Stimulated activated CD4-positive, alpha-beta T cell treated with anti-CD3 and anti-CD28 coated beads, Interleukin-1b, Interleukin-23, amount 100 ng/mL, for 48 hours (primary cell): Measurements from ENCODE around the gene KIAA0825.
"Not testable (repeated sequence)": the region's sequence is repeated elsewhere in the genome, so short reads cannot be mapped to it uniquely, and the experiment has no call there.

Experiments used
- DNase-seq: peaks from one replicate; pipeline ENCODE4 v3.0.0-alpha.2; 2020

The KIAA0825 gene

GRCh38 chr5:94217745-94218144 is 400.7 kb downstream of the KIAA0825 start:
- DNase-seq = no peak

DNA sequence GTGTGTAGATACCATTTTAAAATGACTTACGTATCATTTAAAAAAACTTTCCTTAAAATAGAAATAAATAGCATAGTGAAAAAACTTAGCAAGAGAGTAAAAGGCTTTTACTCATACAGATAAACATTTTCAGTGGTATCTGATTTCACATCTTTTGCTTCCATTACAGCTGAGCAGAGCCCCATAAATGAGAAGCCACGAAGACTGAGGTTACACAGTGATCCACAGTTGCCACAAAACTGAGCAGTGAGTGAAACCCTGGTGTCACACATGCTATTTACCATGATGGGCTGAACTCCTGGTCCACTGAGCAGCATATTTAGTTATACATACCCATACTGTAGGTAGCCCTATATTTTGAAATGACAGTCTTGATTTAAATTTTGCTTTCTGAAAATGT is 401.2 kb downstream of the KIAA0825 start:
- no peak for DNase-seq

DNA sequence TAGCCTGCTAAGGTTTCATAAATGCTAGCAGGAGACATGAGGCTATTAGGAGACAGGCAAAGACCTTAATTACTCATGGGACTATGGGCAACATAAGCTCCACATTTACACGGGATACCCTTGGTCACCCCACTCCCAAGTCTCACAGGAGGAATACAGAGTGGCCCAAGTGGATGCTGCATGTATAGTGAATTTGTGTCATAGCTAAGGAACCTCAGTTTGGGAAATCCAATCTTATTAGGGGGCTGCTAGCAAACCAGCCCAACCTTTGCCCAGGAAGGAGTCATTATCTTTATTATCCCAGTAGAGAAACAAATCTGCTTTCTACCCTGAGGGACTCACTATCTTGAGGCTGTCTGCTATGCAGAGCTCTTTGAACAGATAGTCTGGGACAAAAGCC is 405.9 kb downstream of the KIAA0825 start:
- no peak for DNase-seq

DNA sequence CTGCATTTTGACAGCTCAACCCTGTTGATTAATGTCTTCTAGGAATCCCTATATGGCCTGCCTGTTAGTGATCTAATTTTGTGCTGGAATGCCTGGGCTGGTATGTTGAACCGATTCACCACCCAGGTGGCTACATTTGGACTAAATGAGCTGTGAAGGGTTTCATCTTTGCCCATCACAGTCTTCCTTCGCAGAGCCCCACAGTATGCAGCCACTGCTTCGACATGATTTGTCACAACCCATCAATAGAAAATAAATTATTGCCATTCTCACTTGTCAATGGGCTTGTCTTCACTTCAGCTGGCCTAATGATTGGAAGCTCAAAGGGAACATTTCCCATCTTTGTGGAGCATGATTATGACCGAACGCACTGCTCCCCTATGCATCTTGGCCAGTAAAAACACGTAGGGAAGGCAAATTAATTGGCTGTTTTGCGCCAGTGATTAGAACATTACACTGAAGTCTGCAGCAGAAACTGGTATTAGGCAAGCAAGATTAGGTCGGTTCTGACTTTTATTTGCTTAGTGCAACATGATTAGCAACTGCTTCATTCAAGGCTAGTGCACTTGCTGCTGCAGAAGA is 408.5 kb downstream of the KIAA0825 start:
- DNase-seq = no peak

DNA sequence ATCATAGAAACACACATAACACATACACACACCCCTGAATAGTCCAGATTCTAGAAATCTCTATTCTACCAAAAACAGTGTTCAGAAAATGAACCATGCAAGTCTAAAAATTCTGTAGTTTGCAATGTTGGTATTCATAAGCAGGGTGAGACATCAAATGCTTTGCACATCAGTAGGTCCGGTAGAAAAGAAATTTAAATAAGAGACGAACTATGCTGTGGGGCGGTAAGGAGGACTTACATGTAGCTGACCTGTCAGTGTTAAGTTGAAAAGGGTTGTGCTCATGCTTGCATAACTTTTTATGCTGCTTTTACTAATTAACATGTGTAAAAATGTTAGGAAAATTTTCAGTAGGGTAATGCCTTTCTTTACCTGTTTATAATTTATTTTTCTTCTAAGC is 409.1 kb downstream of the KIAA0825 start:
- DNase-seq = no peak

- DNase-seq = no peak
These were observed 418.8 kb downstream of the KIAA0825 start for GRCh38 chr5:94199566-94199965.

DNA sequence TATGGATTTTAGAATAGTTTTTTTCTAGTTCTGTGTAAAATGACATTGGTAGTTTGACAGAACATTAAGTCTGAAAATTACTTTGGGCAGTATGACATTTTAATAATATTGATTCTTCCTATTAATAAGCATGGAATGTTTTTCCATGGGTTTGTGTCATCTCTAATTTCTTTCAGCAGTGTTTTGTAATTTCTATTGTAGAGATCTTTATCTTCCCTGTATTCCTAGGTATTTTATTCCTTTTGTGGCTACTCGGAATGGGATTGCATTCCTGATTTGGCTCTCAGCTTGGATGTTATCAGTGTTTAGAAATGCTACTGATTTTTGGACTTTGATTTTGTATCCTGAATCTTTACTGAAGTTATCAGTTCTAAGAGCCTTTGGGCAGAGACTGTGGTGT is 420.4 kb downstream of the KIAA0825 start:
- DNase-seq = no peak

DNA sequence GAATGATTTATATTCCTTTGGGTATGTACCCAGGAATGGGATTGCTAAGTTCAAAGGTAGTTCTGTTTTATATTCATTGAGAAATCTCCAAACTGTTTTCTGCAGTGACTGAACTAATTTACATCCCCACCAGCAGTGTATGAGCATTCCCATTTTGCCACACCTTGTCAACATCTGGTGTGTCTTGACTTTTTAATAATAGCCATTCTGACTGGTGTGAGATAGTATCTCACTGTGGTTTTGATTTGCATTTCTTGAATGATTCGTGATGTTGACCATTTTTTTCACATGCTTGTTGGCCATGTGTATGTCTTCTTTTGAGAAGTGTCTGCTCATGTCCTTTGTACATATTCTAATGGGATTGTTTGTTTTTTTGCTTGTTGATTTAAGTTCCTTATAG is 421.5 kb downstream of the KIAA0825 start:
- no peak for DNase-seq

DNA sequence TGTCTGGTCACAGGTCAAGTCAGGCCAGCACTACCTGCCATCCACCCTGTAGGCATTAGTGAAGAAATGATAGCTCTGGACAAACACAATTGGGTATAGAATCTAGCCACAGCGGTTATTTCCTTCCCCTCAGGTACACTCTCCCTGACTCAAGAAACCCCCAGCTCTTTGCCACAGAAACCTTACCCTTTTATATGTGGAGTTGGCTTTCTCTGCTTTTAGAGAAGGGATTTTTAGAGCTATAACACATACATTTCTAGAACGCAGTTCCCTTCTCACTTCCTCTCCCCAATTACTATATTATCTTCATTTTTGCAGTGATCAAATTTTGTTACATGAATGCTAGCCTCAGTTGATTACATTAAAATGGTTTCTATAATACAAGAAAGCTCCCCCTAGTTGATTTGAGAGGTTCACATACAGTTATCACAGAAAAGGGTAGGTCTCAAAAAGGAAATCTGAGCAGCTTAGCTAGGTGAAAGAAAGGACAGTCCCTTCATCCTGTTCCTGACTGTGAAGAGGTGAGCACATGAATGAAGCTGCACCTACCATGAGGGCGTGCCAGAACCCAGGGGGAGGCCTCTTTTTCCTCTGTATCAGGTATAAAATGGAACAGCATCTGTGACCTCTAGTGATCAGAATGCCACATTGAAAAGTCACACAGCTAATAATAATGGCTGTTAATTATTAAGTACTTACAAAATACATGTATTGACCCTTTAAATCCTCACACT is 425.6 kb downstream of the KIAA0825 start:
- DNase-seq = no peak

- DNase-seq = no peak
These were observed 426.8 kb downstream of the KIAA0825 start for GRCh38 chr5:94191604-94192003.

GRCh38 chr5:94188725-94189124 is 429.7 kb downstream of the KIAA0825 start:
- DNase-seq = no peak

DNA sequence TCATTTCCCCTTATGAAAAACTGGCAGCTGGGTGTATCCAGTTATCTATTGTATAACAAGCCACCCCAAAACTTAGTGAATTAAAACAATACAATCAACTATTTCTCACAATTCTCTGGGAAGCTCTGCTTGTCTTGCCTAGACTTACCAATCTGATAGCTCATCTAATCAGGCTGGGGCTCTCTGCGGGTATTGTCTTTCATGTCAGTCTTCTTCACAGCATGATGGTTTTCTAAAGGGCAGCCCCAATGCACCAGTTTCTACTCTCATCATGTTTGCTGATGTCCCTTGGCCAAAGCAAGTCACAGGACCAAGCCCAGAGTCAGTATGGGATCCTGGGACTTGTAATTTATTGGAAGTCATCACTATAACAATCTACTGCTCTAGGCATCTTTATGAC is 433.5 kb downstream of the KIAA0825 start:
- no peak for DNase-seq

- DNase-seq = no peak
These were observed 436.5 kb downstream of the KIAA0825 start for GRCh38 chr5:94181895-94182294.

DNA sequence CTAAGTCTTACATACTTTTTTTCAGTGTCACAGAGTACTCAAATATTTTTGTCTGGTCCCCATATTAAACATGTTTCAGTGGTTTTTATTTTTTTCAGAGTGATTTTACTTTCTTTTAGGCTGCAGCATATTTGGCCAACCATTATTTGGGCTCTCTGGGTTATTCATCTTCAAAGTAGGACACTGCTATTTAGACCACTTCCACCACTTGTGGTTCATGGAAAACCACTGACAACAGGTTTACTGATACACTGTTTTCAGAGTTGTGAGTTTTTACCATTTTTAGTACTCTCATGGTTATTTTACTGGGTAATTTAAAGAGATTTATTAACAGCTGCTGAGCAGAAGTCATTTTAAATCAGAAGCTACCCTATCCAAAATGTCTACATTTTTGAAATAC is 437.6 kb downstream of the KIAA0825 start:
- DNase-seq = no peak

DNA sequence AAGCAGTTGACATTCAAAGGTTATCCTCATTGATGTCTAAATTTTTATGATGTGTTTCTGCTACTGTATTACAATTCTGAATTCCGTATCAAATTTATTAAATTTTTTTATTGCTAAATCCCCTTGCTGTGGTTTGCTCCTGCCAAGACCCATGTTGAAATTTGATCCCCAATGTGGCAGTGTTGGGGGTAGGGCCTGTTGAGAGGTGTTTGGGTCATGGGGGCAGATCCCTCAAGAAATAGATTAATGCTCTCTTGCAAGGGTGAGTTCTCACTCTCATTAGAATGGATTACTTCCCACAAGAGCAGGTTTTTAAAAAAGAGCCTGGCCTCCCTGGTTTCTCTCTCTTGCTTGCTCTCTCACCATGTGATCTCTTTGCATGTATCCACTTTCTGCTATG is 442.5 kb downstream of the KIAA0825 start:
- no peak for DNase-seq

DNA sequence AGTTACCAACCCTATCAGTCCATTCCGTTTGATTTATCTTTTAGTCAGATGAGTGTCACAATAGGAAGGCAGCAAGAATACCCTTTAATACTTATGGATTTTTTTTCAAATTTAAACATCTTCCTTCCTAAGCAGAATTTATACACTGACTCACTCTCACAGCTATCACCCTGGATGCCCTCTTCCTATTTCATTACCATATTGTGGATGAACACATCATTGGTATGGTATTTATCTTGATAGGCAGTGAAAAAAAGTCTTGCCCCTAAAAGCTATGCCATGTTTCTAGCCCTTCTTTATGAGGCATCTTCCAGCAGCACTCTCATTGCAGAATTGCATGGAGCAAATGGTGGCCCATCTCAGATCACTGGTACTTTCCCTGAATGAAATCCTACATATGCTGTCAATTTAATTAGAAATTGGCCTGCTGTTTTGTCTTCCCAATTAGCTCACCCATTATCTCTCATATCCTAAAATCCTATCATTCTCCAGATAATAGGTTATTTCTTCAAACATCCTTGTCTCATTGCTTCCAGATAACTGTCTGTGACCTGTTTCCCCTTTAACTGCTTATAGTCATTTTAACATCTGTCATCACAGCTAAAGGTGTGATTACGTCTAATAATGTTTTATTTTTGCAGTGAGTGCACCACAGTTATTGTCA is 443.5 kb downstream of the KIAA0825 start:
- no peak for DNase-seq

DNA sequence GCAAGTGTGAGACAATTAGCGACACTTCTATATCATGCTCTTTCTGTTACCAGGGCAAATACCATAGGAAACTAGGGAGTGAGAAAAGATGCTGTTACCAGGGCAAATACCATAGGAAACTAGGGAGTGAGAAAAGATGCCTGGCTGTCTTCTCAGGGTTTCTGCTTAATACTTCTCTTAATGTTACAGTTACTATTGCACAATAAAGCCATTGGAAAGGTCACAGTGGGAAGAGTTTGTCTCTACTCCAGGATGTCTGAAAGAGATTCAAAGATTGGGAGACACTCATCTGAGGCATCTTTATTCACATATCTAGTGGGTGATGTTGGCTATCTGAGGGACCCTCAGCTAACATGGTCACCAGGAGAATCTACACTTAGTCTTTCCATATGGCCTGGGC is 445.3 kb downstream of the KIAA0825 start:
- DNase-seq = no peak

DNA sequence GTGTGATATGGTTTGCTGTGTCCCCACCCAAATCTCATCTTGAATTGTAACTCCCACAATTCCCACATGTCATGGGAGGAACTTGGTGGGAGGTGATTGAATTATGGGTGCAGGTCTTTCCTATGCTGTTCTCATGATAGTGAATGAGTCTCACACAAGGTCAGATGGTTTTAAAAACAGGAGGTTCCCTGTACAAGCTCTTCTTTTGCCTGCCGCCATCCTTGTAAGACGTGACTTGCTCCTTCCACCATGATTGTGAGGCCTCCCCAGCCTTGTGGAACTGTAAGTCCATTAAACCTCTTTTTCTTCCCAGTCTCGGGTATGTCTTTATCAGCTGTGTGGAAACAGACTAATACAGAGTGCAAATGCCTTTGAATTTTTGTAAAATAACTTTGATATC is 447.3 kb downstream of the KIAA0825 start:
- DNase-seq = not testable (repeated sequence)

DNA sequence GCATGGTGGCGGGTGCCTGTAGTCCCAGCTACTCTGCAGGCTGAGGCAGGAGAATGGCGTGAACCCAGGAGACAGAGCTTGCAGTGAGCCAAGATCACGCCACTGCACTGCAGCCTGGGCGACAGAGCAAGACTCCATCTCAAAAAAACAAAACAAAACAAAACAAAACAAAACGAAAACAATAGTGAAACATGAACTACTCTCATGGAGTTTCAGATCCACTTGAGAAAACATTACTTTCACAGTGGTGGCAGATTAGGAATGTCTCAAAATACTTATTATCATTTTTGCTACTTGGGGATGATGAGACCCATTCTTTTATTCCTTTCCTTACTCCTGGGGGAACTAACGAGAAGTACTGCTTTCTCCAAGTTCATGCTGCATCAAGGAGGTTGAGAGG is 448.2 kb downstream of the KIAA0825 start:
- DNase-seq = not testable (repeated sequence)

DNA sequence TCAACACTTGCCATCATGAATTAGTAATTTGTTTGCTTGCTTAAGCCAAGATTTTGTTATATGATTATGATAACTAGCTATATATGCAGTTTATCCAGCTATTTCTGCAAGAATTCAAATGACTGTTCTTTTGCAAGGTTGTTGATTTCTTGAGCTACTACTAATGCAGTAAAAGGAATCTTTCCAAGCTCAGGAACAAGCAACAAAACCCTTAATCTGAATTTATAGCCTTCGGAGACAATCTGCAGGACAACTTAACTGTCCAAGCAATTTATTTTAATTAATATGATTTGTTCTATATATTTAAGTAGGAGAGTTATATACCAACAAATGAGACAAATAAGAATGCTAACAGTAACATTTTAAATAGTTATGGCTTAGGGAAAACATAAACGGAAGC is 450.3 kb downstream of the KIAA0825 start:
- DNase-seq = no peak

DNA sequence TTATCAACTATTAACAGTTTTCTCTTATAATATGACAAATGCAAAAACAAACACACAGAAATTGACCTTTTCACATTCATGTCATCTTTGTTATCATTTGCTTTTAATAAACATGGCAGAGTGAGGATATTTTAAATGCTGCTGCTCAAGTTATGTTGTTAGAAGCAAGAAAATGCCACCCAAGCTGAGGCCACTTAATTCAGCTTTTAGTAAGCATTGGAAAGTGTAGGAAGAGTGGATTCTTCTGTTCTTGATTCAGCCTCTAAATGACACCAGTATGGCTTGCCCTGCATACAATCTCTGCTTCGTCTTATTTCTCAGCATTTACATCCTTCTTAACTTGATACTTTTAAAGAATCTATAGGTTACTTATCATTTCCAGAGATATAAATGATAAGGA is 456.6 kb downstream of the KIAA0825 start:
- no peak for DNase-seq

DNA sequence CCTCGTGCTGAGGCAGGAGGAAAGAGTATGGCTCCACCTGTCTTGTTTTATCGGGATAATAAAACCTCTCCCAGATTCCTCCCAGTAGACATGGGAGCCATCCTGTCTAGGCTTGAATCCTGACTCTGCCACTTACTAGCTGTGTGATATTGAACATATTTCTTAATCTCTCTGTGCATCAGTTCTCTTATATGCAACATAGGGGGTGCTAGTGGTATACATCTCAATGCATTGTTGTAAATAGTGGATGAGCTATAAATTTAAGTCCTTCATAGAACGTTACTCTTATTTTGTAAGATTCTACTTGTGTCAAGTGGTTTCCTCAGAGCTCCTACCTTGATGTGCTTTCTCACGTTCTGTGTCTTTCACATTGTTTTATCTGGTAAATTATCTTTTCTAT is 459.3 kb downstream of the KIAA0825 start:
- DNase-seq = no peak

DNA sequence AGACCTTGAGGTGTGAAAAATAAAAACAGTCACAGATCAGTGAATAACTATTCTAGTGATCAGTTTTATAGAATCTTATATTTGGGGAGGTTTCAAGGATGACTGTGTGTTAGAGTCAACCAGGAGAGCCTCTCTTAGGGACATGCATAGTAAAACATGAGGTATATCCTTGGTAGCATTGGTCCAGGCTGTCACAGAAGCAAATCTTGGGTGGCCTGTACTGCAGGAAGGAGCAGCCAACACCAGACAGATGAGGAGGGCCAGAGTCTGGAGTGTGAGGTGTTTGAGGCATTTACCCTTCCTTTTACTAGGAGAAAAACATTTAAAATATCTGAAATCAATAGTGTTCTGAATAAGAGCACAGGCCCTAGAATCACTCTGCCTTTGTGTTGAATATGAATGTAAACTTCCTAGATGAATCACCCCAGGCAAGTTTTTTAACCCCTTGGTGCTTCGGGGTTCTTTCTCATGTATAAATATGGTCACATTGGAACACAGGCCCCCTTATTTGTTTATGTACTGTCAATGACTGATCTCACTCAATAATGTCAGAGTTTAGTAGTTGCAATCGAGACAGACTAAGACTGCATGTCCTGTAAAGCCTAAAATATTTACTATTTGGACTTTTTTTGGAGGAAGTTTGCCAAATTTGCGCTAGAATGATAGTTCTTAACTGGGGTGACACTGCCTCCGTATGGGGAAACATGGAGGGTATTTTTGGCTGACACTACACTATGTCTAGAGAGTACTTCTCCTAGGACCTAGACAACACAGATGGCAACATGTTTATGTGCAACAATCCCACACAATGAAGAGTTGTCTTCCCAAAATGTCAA is 460.5 kb downstream of the KIAA0825 start:
- DNase-seq = no peak

- DNase-seq = no peak
These were observed 463.7 kb downstream of the KIAA0825 start for GRCh38 chr5:94154672-94155071.
